SU-DHL-6 (cell line): Measurements from ENCODE around the gene MARS1.

Source experiments
- CTCF ChIP-seq: fragments of 200-600 bp; sonication (generic); IDR thresholded peaks from one replicate; pipeline ENCODE4 v1.5.1; 2017; ENCODE audit warnings: antibody characterized with exemption, mild to moderate bottlenecking, low read length, moderate library complexity; ENCODE audit not compliant: insufficient read depth, poor library complexity, severe bottlenecking
- EZH2phosphoT487 ChIP-seq: fragments of 200-600 bp; sonication (generic), shearing (Covaris generic); conservative IDR thresholded peaks from 2 replicates; pipeline ENCODE4 v1.6.1; 2018; ENCODE audit warnings: mild to moderate bottlenecking, antibody characterized with exemption, low read length, moderate library complexity, mixed read lengths

- TF ChIP-seq CTCF (no peak), EZH2phosphoT487 (no peak)
These were observed 23.3 kb downstream of the MARS1 start for GRCh38 chr12:57511161-57511560.
